GM19324 (cell line): Measurements from ENCODE around the gene MOB3B.

Experiments used
- ATAC-seq: cut with Tn5 transposase; IDR thresholded peaks from one replicate; pipeline ENCODE4 v1.9.1; 2021; ENCODE audit warnings: mild to moderate bottlenecking, moderate library complexity; ENCODE audit not compliant: unreplicated experiment, low FRiP score

Gene MOB3B

DNA sequence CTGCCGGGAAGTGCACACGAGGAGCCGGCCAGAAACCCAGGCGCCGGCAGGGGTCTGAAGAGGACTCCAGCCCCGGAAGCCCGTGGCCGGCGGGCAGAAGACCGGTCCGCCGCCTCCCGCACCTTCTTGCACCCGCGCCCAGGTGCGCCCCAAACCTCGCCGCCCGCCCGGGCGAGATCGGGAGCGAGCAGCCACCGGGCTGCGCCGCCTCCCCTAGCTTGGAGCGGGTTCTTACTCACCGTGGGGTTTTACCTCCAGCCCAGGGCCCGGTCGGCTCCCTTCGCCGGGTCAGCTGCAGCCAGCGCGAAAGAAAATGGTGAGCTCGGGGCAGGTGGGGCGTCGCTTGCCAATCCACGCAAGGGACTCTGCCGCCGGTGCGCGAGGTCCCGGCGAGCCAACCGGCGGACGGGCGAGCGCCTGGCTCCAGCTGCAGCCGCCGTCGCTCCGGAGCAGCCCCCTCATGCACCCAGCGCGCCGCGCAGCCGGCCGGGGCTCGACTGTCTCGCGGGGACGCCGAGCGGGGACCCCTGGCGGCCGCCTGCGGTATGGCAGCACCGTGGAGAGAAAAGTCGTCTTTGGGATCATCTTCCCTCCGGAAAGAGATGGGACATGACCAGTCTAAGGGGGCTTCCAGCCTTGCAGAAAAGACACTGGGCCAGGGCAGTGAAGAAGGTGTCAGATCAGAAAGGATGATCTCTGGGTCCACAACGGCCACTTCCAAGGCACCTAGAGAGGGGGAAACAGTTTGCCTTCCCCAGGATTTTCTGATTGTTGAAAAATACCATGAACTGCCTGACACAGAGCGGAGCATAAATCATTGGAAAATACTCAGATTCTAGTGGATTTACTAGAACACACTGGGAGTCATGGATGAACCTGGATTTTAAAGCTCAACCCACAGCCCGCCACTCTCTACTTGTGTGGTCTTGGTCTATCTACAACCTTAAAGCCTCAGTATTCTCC, at the start of gene MOB3B:
MOB3B (minus strand) TSS at position 499 of the 963 bp plus-strand sequence. CDS start 74,264 bp downstream, outside the sequence.
- ATAC-seq, result peak; percentile 83

DNA sequence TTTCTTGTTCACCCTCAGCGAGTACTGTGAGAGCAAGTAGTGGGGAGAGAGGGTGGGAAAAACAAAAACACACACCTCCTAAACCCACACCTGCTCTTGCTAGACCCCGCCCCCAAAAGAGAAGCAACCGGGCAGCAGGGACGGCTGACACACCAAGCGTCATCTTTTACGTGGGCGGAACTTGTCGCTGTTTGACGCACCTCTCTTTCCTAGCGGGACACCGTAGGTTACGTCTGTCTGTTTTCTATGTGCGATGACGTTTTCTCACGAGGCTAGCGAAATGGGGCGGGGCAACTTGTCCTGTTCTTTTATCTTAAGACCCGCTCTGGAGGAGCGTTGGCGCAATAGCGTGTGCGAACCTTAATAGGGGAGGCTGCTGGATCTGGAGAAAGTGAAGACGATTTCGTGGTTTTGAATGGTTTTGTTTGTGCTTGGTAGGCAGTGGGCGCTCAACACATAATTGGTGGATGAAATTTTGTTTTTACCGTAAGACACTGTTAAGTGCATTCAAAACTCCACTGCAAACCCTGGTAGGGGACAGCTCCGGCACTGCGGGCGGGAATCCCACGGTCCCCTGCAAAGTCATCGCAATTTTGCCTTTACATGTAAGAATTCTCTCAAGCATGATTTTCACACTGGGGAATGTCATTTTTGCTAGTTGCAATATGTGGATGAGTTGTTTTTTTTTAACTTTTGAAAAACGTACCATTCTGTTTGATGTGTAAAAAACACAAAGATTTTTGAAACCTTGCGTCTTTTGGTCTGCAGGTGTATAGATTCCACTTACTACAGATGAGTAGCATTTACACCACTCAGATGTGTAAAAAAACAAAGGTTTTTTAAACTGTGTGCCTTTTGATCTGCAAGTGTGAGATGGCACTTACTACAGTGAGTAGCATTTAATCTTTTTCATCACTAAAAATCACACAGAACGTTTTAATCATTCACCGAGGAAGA, 44.3 kb upstream of the MOB3B start:
- ATAC-seq, result peak; percentile 92

DNA sequence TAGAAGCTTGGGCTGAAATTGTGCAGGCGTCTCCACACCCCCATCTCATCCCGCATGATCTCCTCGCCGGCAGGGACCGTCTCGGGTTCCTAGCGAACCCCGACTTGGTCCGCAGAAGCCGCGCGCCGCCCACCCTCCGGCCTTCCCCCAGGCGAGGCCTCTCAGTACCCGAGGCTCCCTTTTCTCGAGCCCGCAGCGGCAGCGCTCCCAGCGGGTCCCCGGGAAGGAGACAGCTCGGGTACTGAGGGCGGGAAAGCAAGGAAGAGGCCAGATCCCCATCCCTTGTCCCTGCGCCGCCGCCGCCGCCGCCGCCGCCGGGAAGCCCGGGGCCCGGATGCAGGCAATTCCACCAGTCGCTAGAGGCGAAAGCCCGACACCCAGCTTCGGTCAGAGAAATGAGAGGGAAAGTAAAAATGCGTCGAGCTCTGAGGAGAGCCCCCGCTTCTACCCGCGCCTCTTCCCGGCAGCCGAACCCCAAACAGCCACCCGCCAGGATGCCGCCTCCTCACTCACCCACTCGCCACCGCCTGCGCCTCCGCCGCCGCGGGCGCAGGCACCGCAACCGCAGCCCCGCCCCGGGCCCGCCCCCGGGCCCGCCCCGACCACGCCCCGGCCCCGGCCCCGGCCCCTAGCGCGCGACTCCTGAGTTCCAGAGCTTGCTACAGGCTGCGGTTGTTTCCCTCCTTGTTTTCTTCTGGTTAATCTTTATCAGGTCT, 43.5 kb upstream of the MOB3B start, which contains the start of gene C9orf72:
C9orf72 (minus strand) TSS at position 564 of the 716 bp plus-strand sequence. CDS start 6,361 bp downstream, outside the sequence.
- peak; percentile 81 for ATAC-seq

DNA sequence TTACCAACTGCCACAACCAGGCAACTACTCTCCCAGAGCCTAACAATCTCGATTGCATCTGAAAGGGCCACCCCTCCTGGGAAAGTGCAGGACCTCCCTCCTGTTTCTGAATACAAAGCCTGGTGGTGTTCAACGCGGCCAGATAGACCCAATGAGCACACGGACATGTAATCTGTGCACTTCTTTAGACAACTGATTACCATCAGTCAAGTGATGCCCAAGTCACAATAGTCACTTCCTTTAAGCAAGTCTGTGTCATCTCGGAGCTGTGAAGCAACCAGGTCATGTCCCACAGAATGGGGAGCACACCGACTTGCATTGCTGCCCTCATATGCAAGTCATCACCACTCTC, 42.9 kb upstream of the MOB3B start:
- peak; percentile 35 for ATAC-seq

DNA sequence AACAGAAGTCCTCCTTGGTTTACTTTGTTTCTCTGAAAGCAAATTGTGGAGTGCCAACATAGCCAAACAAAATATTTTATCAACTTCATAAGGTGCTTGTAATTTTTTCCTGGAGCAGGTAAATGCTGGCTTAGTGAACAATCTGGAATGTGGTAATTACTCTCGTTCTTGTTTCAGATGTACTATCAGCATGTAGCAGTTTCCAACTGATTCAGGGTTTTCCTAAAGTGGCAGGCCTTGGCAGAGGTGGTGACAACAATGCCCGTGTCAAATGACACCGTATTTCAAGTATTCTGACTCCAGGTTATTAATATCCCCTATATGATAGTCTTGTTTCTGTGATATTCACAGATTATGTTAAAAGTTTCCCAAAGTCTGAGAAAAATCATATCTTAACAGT, 42.4 kb upstream of the MOB3B start:
- ATAC-seq, result no peak

DNA sequence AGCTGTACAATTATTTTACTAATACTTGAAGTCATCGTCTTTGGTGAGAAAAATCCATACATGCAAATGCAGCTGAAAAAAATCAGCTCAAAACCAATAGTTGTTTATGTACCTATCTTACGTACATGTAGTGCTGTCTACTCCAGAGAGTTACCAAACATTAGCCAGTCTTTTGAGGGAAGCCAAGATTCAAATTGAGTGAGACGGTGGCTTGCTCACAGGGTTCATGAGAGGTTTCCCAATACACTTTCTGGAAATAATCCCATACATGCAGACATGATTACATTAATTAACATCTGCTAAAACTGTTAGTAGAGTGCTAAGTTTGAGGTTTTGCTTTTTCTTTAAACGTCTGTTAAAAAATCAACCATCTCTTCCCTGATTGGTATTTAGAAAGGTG, 41.4 kb upstream of the MOB3B start:
- no peak for ATAC-seq

DNA sequence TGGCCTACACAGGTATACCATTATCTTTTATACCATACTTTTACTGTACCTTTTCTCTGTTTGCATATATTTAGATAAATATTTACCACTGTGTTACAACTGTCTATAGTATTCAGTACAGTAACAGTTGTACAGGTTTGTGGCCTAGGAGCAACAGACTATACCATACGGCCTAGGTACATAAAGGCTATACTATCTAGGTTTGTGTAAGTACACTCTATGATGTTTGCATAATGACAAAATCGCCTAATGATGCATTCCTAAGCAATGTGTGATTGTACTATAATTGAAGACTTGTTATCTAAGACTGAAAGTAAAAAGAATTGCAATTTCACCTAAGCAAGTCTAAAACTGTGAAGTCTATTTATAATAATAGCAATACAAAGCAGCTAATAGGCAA, 39.8 kb upstream of the MOB3B start:
- ATAC-seq, result no peak

DNA sequence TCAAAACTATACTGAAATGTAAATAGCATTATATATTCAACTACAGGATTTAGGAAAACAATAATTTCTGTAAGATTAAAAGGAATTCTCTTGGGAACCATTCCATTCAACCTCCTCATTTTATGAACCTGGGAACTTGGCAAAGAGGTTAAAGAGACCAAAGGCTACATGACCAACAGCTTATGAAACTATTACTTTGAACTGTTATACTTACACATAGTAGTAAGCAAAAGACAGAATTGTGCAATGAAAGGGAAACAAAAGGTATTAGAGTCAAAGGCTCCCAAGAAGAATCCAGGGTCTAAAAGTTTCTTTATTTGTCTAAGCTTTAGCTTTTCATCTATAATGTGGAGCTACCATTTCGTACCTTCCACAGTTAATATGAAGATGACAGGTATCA, 36.5 kb upstream of the MOB3B start:
- ATAC-seq, result no peak

DNA sequence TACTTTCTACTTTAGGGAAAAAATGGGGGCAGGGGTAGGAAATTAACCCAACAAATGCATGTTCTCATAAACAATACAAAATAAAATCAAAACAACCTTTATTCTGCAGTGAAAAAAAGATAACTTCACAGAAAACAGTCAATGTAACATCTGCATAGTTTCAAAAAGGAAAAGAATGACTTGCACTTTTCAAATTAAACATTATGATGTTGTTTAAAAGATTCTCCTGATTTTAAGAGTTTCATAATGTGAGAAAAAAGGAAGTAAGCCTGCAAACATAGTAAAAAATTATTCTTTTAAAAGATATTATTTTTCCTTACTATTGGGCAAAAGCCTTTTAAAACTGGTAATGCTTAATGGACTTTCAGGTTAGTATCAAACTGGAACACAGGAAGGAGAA, 36.1 kb upstream of the MOB3B start:
- ATAC-seq, result no peak

DNA sequence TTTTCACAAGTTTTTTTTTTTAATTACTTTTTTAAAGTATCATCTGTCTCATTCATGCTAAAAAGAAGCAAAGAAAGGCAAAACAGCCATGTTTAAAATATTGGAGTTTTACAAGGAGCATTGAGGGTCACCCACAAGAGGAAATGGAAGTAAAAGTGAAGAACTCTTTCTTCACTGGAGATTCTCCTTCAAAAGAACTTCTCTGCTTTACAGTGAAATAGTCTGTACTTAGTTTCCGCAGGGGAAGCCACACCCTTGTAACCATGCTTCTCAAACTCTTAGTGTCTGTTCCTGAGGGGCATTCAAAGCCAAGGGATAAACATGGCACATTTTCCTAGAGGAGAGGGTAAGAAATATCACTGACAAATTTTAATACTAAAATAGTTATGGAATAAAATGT, 35.1 kb upstream of the MOB3B start:
- no peak for ATAC-seq

DNA sequence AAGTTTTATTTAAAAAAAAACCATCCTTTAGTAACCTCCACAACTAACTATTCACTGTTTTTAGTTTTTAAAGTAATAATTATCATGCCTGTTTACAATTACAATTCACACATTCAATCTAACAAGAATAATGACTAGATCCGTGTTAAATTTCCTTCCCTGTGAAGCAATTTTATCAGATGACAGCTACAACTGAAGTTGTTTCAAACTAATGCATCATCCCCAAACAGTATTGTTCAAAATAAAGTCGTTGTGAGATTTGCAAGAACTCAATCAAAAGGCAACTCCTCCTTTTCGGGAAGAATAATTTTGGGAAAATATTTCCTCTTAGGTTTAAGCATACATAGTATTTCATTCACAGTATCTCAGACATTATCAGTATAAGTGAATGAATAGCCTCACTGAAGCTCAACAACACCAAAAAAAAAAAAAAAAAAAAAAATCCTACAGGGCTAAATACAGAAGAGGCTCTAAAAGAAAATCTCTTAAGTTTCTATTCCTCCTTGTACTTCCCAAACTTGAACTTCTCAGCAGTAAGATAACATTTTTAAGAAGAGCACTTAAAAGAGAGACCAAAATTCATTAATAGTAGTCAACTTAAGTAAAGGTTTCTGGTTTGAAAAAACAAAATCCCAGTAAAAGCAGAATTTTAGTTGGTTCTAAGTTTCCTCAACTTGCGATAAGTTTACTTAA, 34.3 kb upstream of the MOB3B start:
- no peak for ATAC-seq

DNA sequence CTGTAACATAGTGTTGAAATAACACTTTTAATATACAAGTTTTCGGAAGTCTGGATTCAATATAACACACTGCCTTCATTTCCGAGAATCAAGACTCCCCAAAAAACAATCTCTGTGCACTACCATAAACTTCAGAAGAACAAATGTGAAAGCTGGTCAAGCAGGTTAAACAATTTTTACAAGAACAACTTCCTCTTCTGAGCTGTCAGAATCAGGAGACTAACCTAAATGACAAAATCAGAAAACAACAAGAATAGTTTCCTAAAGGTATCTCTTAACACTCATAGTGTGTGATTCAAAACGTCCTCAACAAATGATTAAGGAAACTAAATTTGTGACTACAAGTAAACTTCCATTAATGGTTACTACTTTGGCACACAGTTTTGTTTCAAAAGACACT, 32.1 kb upstream of the MOB3B start:
- ATAC-seq, result no peak

DNA sequence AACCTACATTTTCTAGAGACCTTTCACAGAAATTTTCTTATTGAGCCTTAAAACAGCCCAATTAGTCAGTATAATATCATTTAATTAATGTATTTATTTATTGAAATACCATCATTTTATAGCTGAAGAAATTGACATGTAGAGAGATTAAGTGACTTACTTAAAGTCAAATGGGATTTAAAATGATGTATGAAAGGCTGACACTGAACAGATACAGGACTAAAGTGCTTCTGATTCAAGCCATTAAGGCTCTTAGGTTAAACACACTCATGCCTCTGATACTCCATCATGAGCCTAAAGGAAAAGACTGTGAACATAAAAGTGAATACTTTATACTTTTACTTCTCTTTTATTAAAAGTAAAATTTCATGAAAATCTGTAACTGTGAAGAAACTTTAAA, 30.8 kb upstream of the MOB3B start:
- no peak for ATAC-seq

DNA sequence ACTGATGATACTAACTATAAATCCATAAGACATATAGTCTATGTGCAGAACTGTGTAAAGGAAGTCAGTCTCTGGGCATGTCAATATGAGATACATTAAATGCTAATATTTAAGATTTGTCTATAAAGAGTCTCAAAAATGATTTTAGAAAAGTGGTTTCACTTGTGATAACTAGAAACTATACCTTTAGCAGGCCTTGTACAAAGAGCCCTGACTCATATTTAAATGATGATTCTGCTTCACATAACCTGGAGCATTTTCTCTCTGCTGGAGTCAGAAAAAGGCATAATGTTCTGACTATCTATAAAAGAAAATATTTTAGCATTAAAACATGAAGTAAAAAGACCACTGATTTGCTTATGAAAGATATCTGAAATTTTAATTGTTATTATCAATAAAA, 28.7 kb upstream of the MOB3B start:
- no peak for ATAC-seq

DNA sequence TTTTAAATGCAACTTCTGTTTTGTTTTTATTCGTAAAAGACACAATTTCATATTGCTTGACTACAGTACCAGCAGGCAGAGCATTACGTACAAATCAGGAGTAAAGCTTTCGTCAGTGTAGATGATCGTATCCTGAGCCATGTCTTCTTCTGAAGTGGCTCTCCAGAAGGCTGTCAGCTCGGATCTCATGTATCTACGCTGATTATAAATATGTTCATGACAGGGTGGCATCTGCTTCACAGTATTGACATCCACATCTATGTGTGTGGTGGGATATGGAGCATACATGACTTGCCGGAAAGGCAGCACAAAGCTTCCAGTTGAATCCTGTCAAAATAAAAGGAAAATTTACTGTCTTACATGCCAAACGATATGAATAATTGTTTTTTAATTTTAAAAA, 26.9 kb upstream of the MOB3B start:
- ATAC-seq, result no peak

DNA sequence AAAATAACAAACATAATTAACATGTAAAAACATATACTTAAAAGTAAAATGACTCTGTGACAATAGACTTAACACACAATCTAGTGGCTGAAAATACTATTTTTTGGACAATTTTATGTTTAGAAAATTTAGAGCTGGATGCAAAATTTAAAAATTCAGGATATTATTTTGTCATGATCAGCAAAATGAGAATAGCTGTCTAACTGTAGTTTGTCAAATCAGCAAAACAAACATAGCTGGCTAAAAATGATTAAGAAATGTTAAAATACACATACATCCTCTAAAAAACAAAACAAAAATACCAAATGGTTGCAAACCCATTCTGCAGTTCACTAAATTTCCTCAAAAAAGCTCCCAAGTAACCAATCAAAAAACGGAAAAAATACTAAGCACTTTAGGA, 25.1 kb upstream of the MOB3B start:
- ATAC-seq, result no peak

DNA sequence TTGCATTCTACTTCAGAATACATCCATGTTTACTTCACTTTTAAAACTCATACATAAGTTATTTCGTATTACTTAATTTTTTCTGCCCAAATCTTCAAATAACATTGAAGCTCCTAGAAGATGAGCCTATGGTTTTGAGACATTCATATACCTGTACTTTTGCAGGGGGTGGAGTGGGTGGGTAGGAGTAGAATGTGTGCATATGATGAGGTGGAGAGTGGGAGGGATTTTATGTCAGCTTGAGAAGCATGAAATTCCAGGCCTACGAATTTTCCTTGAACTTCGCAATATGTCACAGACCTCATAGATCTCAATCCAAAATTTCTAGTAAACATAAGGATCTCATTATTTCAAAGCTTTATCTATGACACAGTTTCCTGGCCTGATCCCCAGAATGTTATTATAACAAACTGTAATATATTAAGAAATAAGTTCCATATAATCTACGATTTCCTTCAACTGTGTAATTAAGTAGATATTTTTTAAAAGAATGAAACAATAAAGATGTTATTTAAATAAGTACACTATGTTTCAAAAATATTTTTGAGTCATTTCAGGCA, 19.7 kb upstream of the MOB3B start:
- ATAC-seq, result no peak

DNA sequence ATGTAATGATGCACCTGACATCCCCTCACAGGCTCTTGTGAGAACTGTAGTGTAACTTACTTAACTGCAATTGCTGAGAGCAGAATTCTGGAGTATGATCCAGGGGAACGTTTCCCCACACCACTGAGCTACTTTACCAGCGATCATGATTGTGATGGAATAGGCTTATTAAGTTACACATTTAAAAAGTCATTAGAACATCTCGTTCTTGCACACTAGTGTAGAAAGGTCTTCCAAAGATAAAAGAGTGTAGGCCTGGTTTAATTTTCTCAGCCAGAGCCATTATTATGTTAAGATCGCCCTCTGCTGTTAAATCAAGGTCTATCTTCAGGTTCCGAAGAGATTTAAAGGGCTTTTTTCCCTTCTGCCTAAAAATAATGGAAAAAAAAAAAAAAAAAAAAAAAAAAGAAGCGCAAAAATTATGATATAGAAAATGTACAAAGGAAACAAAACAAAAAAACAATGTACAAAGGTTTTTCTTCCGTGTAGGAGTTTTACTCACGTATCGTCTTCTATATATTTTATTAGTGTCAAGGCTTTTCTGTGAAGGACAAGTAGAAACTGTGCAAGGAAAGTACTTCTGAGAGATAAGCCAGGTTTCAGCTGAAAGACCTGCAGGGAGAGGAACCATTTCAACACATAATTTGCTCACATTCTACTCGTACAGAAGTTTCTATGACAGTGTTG, 18.6 kb upstream of the MOB3B start:
- ATAC-seq, result no peak

DNA sequence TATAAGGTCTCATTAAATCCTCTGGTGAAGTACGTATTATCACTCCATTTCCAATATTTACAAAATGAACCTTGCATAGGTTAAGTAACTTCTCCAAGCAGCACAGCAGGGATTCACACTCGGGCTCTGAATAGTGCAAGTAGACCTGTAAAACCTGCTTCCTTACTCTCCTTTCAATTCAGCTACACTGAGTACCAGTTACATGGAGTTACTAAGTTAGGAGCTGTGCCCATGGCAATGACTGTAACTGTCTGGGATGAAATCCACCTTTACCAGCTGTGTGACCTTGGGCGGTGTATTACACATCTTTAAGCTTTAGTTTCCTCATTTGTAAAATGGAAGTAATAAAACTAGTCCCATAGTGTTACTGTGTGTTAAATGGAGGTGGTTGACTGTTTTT, 15.9 kb upstream of the MOB3B start:
- no peak for ATAC-seq
